GM21447 (cell line): ENCODE measurements around the gene ITPR1.

Source experiments
- ATAC-seq: cut with Tn5 transposase; IDR thresholded peaks from one replicate; pipeline ENCODE4 v1.9.1; 2021; ENCODE audit not compliant: unreplicated experiment

ITPR1 gene

DNA sequence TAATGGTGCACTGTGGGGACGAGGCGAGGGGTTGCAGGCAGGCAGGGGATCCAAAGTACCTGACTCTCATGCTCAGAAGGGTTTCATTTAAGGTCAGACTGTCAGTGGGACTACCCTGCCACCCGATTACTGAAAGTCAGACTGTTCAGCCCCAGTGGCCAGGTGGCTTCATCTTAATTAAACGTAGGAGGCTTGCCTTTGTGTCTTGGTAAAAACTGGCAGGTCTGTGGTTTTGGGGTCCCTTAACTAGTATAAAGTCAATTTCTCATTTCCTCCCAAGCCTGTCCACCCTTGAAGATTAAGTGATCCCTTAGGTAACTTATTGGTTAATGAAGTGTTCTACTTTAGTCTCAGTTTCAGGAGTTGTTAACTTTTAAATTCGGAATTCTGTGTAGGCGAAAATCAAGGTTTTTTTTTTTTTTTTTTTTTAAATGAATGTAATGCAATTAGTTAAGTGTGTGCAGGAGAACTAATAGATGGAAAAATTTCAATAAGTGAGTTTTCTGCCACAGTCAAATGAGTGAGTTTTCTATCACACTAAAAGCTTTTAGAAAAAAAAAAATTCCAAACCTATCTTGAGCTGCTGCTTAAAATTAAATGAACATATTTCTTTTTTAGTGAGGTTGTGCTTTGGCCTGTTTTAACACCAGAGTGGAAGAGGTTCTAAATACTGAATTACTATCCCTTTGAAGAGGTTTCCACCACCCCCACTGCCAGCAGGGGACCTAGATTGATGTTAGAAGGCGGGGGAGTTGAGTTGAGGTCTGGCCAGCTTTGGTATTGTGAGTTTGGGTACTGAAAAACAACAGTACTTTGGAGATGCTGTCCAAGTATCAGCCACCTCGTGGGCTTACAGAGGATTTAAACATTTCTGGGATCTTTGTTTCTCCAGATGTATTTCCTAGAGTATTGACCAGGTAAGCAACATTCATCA lies 15.2 kb downstream of the ITPR1 start:
- peak; percentile 67 for ATAC-seq

DNA sequence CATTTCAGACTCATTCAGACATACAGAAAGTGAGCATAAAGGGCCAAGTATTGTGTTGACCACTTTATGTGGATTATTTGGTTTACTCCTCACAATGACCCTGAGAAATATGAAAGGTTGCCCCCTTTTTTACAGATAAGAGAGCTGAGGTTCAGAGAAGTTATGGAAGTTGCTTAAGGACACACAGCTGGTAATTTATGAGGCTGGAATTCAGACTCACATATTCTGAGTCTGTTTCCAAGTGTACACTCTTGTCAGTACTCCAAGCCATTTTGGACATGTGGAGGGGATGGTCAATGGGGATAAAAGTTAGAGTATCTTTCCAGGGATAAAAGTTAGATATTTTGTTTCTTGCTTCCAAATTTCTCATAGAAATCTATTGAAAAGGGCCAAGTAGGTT lies 15.9 kb downstream of the ITPR1 start:
- no peak for ATAC-seq

DNA sequence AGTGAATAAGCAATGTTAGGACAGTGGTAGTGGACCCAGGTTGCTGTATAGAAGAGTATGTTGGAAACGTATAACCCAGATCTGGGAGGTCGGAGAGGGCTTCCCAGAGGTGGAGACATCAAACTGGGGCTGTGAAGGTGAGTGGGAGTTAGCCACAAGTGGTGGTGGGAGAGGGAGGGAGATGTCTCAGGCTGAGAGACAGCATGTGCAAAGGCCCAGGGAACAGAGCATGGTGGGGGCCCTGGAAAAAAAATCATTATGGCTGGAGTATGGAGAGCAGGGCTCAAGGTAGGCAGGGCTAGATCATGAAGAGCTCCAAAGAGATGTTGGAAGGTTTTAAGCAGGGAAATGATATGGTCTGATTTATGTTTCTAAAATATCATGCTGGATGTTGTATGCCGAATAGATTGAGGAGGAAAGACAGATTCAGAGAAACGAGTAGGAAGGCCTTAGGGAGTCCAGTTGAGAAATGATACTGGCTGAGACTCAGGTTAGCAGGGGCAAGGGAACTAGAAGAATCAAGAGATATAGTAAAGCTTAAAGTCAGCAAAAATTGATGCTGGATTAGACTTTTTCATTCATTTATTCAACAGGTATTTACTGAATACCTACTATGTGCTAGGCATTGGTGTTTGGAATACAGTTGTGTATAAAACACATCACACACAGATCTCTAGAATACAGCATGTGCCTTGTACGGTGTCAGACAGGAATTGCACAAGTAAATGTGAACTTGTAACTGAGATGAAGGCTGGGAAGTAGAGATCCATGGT lies 17.0 kb downstream of the ITPR1 start:
- ATAC-seq = no peak

DNA sequence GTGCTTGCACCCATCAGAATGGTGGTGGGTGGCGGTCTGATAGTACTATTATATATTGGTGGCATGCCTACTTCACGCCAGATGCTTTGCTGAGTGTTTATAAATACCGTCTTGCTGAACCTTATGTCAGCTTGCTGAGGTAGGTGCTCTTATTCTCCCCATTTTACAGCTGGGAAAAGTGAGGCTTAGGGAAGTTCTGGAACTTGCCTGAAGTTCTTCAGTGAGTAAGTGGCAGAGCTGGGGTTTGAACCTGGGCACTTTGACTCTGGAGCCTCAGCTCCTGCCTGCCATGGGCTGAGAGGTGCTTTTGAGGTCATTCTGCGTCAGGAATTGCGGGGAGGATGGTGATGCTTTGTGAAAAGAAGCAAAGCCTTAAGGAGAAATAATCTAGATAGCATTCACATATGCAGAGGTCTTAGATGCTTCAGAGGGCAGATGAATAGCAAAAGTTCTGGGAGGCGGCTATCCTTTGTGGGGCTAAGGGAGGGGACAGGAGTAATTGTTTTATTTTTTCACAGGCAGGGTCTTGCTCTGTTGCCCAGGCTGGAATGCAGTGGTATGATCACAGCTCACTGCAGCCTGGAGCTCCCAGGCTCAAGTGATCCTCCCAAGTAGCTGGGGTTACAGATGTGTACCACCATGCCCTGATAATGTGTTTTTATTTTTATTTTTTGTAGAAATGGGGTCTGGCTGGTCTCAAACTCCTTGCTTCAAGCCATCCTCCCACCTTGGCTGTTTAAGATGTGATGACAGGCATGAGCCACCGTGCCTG lies 18.5 kb downstream of the ITPR1 start:
- ATAC-seq = no peak

DNA sequence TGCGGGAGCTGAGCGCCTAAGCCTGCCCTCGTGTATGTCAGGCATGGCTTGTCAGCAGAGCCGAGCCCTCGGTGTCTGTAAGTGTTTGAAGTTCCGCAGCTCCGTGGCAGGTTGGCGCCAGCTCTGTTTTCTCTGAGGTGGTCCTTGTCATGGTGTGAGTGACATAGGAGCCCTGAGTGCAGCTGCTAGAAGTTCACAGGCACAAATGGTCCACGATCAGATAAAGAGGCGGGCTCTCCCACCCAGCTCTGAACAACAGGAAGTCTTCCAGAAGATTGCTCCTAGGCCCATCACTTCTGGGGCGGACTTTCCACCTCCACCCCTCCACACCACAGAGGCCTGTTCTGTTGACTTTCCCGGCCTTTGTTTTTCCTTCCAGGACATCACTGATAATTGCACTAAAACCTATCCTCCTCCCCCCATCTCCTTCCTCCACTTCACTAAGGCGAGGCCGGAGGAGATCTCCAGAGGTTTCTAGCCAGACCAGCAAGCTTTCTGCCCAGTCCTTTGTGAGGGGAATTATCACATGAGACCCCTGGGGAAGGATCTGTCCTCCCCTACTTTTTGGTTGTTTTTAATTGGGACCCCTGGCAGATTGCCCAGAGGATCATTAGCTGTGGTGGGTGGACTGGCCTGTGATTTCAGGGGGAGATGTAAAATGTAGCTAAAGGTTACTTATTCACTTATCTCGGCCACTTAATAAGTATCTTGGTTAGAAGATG lies 19.9 kb downstream of the ITPR1 start:
- ATAC-seq = no peak

DNA sequence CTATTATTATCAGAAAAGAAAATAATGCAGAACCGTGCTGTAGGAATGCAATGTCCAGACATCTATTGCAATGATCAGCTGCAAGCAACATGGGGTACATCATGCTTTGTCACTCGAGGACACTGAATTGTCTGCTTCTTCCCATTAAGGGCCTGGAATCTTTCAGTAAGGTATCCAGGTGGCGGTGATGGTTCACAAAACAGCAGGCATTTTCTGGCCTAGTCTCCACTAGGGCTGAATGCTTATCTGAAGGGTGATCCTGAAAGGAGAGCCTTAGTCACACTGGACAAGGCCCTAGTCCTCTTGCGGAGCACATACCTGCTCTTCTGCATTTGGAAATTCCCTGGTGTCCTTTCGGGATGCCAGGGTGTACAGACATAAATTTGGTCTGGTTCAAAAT lies 21.2 kb downstream of the ITPR1 start:
- no peak for ATAC-seq

DNA sequence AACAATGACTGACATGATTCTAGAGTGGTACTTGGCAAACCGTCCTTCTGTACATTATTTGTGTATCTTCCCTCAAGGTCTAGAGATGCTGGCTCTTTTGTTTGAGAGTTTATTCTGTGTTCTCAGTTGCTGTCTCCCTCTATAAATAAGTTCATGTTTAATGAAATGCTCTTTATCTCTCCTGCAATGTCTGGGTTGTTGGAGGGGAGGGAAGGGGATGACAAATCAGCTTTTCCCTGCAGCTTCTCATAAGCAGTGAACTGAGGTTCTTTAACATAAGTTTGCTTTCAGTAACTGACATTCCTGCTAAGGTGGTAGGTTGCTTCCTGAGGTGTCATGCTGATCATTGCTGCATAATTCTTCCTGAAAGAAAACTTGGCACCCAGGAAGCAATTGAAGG lies 21.8 kb downstream of the ITPR1 start:
- no peak for ATAC-seq

DNA sequence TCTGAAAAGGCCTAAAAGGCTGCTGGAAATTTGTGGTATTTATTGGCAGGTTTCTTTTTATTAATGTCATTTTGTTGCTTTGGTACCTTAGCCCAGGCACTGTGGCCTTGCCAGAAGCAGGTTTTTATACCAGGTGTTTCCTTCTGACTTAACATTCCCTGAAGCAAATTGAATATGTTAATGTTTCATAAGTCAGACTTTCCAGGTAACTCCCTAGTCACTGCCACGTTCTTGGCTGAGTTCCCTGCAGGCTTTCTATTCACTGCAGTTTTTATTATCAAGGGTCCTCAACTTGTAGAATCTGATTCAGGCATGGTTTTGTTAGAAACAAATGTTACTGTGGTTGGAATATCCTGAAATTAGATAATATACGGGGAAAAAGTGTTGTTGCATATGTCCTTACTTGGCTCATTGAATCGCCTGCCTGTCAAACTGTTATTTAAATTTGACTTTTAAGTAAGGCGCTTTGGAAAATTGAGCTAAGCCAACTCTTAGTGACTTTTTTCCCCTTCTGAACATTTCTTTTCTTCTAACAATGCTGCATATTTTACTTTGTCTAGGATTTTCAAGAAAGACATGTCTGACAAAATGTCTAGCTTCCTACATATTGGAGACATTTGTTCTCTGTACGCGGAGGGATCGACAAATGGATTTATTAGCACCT lies 22.9 kb downstream of the ITPR1 start:
- ATAC-seq = no peak

DNA sequence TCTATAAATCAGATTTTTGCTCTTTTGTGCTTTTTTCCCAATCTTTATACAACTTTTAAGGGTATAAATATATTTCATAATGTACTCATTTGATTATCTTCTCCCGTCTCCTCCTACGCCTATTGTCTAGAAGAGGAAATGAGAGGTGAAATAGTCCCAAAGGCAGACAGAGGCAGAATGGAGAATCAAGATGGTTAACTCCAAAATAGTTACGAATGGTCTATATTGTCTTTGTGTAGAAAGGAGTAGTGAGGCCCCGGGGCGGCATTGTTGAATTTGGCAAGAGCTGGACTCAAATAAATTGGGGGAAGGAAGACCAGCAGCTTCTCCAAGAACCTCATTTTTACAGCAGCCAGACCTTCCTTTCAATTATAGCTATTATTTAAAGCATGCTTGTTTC lies 23.9 kb downstream of the ITPR1 start:
- no peak for ATAC-seq

DNA sequence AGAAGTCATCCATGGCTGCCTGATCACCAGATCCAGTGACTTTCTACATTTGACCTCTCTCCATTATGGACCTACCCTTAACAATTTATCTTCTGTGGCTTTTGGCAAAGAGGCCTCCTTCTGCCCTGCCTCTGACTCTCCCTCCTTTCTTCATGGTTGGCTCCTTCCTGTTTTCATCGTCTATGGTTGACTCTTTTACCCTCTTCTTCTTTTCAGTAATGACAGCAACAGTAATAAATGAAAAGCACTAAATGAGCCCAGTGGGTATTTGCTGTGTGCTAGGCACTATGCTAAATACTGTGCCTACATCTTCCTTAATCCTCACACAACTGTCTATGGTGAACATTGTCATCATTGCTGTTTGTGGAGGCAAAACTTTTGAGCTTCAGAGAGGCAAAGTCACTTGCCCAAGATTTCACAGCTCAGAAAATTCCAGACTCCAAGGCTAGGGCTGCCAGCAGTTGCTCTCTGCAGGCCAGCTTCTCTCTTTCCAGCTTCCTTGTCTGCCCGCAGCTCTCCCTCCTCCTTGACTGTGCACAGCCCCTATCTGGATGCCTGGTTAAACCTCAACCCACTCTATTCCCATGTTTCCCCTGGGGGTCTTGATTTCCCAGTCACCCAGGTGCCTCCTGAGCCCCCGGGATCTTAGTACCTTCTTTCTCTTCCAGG lies 24.6 kb downstream of the ITPR1 start:
- ATAC-seq = no peak

DNA sequence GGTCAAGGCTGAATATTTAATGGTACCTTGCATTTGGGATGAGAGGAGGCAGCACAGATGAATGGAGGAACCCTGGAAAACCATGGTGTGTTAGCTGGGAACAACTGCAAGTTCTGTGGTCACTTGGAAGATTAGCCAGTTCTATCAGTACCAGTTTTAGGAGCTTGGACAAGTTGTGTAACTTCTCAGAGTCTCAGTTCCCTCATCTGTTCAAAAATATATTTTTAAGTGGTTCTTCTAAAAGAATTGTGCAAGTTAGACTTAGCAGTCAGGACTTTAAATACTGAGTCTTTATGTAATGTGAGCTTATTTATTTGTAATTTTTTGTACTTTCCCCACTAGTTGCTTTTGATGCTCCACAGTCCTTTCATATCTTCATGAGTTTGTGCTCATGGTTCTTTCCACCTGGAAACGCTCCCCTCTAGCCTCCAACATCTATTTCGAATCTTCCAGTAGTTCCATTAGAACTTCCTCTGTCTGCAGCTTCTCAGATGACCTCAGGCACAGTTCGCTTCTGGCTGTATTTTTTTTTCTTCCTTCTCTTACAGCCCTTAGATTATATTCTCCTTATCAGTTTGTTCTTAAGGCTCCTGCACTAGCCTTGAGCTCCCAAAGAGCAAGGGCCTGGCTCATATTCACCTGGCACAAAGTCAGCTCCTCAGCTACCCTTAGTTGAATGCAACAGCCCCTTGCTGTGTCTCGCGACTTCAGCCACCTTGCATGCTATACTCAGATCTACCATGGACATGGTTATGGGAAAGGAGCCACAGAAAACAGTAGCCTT lies 27.1 kb downstream of the ITPR1 start:
- no peak for ATAC-seq

DNA sequence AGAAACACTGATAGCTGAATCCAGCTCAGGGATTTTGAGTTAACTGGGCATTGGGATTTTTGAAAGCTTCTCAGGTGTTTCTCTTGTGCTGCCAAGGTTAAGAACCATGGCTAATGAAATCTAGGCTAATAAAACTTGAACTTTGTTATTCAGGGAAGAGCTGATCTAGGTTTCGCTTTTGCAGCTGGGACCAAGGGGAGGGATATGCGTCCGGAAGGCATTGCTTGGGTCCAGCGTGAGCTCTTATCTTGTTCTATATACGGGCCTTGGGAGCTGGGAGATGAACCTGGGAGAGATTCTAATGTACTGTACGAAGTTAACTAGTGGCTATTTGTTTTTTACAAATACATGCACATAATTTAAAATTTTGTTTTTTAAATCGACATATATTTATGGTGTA lies 29.8 kb downstream of the ITPR1 start:
- no peak for ATAC-seq

DNA sequence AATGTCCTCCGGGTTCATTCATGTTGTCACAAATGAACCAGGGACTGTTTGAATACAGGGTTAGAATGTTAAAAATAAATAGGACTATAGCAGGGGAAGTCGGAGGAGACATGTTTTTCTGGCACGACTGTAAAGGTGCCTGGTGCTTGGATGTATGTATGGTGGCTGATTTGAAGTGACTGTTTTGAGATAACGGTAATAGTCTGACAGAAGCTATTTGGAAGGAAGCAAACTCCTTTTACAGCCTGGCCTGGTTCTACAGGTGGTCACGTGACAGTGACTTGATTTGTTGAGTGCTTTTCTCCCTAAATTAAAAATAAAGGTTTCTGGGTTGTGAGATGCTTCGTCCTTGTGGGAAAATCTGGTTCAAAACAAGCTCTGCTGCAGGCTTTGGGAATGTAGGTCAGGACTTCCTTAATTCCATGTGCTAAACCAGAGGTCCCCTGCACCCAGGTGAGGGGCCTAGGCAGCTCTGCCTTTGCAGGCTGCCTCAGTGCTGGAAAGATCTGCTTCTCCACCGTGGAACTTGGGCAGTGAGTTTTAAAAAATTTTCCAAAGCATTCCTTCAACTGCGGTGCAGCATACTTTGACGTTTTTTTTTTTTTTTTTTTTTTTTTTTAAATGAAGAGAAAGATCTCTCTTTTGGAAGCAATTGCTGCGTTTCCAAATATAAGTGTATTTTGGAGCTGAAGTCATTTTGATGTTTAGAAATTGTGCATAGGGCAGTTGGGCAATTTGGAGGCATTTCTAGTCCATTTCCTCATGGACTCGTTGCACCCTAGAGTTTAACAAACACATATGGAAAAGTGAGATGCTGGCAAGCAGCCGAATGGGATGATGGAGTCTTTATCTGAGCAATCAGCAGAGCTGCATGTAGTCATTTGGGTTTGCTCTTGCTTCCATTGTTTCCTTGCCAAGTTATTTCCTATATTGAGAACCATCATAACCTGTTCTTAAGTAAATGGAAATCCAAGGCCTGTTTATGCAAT lies 30.9 kb downstream of the ITPR1 start:
- ATAC-seq = no peak

DNA sequence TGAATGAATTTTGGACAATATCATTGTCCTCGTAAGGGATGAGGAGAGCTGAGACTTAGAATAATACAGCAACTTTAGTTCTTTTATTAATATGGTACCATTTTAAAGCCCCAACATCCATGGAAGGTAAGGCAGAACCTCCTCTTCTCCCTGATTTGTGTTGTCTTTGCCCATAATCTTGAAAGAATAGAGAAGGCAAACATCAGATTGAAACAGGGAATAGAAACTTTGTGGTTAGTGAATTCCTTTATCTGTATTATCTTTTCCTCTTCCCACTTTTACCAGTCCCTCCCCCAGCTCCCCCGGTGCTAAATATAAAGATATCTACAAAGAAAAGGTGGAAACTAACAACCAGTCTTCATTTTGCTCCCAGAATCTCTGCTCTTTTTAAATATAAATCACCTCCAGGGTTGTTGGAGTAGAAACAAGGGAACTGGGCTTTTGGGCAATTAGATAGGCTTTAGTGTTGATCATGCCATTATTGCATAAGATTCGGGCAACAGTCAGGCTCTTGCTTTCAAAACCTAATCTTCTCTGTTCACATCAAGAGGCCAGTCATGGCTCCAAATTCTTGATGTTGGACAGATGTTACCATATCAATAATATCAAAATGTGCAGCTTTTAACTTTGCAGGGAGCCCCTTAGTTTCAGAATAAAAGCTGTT lies 32.5 kb downstream of the ITPR1 start:
- ATAC-seq = no peak

DNA sequence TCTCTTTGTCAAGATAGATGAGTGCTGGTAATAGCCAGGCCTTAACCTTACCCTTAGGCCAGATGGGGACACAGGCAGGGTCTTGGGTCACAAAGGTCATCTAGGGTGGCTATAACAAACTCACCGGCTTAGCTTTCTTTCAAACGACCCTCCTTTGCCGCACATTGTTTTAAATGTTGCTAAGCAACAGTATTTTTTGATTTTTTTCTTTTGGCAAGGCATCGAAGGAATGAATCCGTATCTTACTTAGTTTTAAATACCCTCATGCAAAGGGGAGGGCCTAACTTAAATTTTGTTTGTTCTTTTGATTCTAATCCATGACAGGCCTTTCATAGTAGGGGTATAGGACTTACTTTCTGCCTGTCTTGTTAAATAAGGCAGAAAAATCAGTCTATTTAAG lies 35.2 kb downstream of the ITPR1 start:
- ATAC-seq = no peak

DNA sequence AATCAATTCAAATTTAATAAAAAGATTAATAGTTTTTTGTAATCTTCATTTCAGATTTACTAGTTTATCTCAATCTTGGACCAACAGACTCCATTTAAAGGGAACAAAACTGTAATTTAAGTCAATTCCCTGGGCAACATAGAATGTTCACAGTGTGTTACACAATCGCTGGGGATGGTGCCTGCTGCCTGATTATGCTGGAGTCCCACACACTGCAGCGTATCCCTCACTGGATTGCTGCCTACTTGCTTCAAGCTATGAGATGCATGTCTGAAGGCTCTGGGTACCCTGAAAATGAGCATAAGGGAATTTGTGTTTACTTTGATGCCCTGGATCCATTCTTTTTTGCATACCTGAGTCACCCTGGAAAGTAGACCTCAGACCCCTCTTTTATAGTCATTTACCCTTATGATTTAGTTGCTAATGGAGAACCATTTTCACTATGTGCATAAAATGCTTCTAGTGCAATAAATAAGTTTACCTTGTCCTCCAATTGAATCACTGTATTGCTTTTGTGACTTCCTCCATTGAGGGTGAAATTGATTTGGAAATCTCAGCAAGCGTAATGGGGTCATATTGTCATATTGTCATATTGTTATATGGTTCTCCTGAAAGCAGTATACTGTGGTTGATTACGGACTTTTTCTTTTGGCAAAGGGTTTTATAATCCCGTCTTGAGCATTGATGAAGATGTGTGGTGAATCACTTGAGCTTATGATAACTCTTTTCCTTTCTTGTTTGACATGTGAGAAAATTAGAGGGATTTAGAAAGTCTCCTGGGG lies 35.9 kb downstream of the ITPR1 start:
- ATAC-seq = no peak
